Endodermal cell (in vitro differentiated cells): ENCODE data around the gene NHP2. TPM values are rescaled to one million over a fixed set of nuclear protein-coding genes. Genes with fewer than 3 reads are reported as not detected.

Experiments
- DNase-seq: peaks from one replicate; pipeline ENCODE4 v3.0.0-alpha.2; 2017
- H3K27ac ChIP-seq: 2 replicates; pipeline ENCODE4 v1.5.1; 2013; ENCODE audit warnings: mild to moderate bottlenecking, low read depth, low read length, moderate library complexity
- H3K27me3 ChIP-seq: 2 replicates; pipeline ENCODE4 v1.6.1; 2013; ENCODE audit warnings: mild to moderate bottlenecking, low read length, moderate library complexity; ENCODE audit not compliant: insufficient read depth, control insufficient read depth, poor library complexity, severe bottlenecking
- H3K36me3 ChIP-seq: 2 replicates; pipeline ENCODE4 v1.7.0; 2013; ENCODE audit warnings: mild to moderate bottlenecking, low read length, moderate library complexity; ENCODE audit not compliant: control insufficient read depth, insufficient read depth
- H3K4me1 ChIP-seq: one replicate; pipeline ENCODE4 v1.7.0; 2013; ENCODE audit warnings: low read length; ENCODE audit not compliant: control insufficient read depth, insufficient read depth
- H3K4me3 ChIP-seq: 2 replicates; pipeline ENCODE4 v1.5.1; 2013; ENCODE audit warnings: mild to moderate bottlenecking, low read length, moderate library complexity
- H3K9ac ChIP-seq: 2 replicates; pipeline ENCODE4 v1.6.1; 2013; ENCODE audit warnings: mild to moderate bottlenecking, low read length, moderate library complexity; ENCODE audit not compliant: poor library complexity, severe bottlenecking; ENCODE audit errors: extremely low read depth
- H3K9me3 ChIP-seq: 2 replicates; pipeline ENCODE4 v1.6.1; 2013; ENCODE audit warnings: mild to moderate bottlenecking, low read length, moderate library complexity; ENCODE audit not compliant: control insufficient read depth
- H3K27ac Mint-ChIP-seq: 2 replicates; pipeline ENCODE4 v1.8.0; 2020; ENCODE audit warnings: mixed read lengths
- H3K27me3 Mint-ChIP-seq: 2 replicates; pipeline ENCODE4 v1.8.0; 2021; ENCODE audit warnings: mild to moderate bottlenecking, mixed read lengths; ENCODE audit not compliant: insufficient read depth
- H3K36me3 Mint-ChIP-seq: 2 replicates; pipeline ENCODE4 v1.8.0; 2020; ENCODE audit warnings: low read depth, mixed read lengths
- H3K4me1 Mint-ChIP-seq: 2 replicates; pipeline ENCODE4 v1.8.0; 2020; ENCODE audit warnings: mixed read lengths
- H3K4me3 Mint-ChIP-seq: 2 replicates; pipeline ENCODE4 v1.8.0; 2020; ENCODE audit warnings: mild to moderate bottlenecking, moderate library complexity, mixed read lengths
- H3K9me3 Mint-ChIP-seq: 2 replicates; pipeline ENCODE4 v1.8.0; 2020; ENCODE audit warnings: mild to moderate bottlenecking, mixed read lengths
- WGBS, 2 experiments: methylation state at CpG; one replicate each; pipeline versions ENCODE4 v1.1.5 to v1.1.7; 2013; ENCODE audit warnings: missing lambda C conversion rate in 2 of 2, mixed read lengths in 1 of 2; ENCODE audit not compliant: insufficient coverage in 1 of 2, insufficient read length in 1 of 2; 5-methylcytosine and 5-hydroxymethylcytosine counted together
- total RNA-seq, 2 donors: library from RNA; stranded (reverse); fragmentation: NEBNext Ultra II Directional in 1 of 2; extraction: Animal tissue kit (Norgen Biotek cat#: 25700) in 1 of 2; gene quantifications; 2 replicates in 1 of 2; 3 replicates in 1 of 2; pipeline ENCODE4 v1.2.1, GENCODE V29; 2021
- TF ChIP-seq, protein P1 (sequence below): fragments of 200-600 bp; sonication (generic); conservative IDR thresholded peaks from 2 replicates; pipeline ENCODE4 v1.5.0; 2021; ENCODE audit warnings: antibody characterized with exemption, mild to moderate bottlenecking

The NHP2 gene
- total RNA-seq, 2 donors from 2014 or later, result 174 to 176 TPM

- Histone ChIP-seq H3K4me3 (no peak overlapping the region), H3K4me1 (no peaks in the 10 kb centered on the region), H3K9me3 (no peaks in the 10 kb centered on the region), H3K27ac (no peak overlapping the region), H3K27me3 (no peaks in the 10 kb centered on the region), H3K36me3 (no peaks in the 10 kb centered on the region), H3K9ac (no peak overlapping the region)
- Mint-ChIP-seq H3K9me3 (peaks cover 6% of the 10 kb centered on the region), H3K36me3 (no peaks in the 10 kb centered on the region), H3K4me3 (no peak overlapping the region), H3K27me3 (no peaks in the 10 kb centered on the region), H3K4me1 (peaks cover 8% of the 10 kb centered on the region), H3K27ac (no peak overlapping the region)
- TF ChIP-seq, protein P1, sequence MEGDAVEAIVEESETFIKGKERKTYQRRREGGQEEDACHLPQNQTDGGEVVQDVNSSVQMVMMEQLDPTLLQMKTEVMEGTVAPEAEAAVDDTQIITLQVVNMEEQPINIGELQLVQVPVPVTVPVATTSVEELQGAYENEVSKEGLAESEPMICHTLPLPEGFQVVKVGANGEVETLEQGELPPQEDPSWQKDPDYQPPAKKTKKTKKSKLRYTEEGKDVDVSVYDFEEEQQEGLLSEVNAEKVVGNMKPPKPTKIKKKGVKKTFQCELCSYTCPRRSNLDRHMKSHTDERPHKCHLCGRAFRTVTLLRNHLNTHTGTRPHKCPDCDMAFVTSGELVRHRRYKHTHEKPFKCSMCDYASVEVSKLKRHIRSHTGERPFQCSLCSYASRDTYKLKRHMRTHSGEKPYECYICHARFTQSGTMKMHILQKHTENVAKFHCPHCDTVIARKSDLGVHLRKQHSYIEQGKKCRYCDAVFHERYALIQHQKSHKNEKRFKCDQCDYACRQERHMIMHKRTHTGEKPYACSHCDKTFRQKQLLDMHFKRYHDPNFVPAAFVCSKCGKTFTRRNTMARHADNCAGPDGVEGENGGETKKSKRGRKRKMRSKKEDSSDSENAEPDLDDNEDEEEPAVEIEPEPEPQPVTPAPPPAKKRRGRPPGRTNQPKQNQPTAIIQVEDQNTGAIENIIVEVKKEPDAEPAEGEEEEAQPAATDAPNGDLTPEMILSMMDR, result no peak
- 91 to 95% methylated on average over 6 of the region's 6 CpGs for WGBS, 2 experiments
- DNase-seq, result no peak
These were observed 32.7 kb upstream of the NHP2 start for GRCh38 chr5:178186427-178186826.

- H3K4me1 ChIP-seq, result no peaks in the 10 kb centered on the region
- peak overlapping the region; percentile 70 for H3K27ac Mint-ChIP-seq
- H3K4me3 ChIP-seq, result no peak overlapping the region
- TF ChIP-seq, protein P1, result no peak
- DNase-seq, result peak; percentile 63
- peaks cover 2% of the 10 kb centered on the region for H3K36me3 Mint-ChIP-seq
- no peaks in the 10 kb centered on the region for H3K27me3 Mint-ChIP-seq
- 60 to 63% methylated on average over 2 to 4 of the region's 4 CpGs for WGBS, 2 experiments
- peaks cover 27% of the 10 kb centered on the region for H3K4me1 Mint-ChIP-seq
- H3K36me3 ChIP-seq, result no peaks in the 10 kb centered on the region
- H3K27me3 ChIP-seq, result no peaks in the 10 kb centered on the region
- no peak overlapping the region for H3K9ac ChIP-seq
- H3K27ac ChIP-seq, result no peak overlapping the region
- H3K9me3 ChIP-seq, result no peaks in the 10 kb centered on the region
- no peak overlapping the region for H3K4me3 Mint-ChIP-seq
- H3K9me3 Mint-ChIP-seq, result peaks cover 9% of the 10 kb centered on the region
These were observed 28.6 kb upstream of the NHP2 start for GRCh38 chr5:178182158-178182876.

DNA sequence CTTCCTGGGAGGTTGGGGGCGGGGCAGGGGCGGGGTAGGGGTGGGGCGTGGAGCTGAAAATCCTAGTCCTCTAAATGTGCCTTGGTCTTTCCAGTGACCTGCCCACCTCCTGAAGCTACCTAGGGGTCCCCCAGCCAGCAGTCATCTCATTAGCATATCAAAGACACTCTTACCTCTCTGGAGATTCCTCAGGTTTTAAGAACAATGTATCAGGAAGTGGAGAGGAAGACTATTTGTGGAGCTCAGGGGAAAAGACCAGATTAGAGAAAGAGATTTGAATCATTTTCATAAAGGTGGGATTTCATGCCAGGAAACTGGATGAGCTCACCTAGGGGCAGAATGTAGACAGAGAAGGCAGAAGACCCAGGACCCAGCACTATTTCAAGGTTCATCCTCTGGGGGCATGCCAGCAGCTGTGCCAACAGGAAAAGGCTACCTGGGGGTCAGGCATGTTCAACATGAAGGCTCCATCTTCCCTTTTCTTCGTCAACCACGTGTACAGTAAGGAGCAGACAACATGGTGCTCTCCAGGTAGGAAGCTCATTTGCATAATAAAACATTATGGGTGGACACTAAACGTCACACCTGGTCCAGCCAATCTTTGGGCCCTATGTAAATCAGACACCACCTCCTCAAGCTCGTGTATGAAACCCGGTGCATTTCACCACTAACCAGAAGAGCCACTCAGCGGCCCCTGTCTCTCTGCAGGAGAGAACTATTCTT, 26.6 kb upstream of the NHP2 start:
- Histone ChIP-seq H3K4me1 (no peaks in the 10 kb centered on the region), H3K9me3 (no peaks in the 10 kb centered on the region), H3K36me3 (no peaks in the 10 kb centered on the region), H3K9ac (no peak overlapping the region), H3K27me3 (no peaks in the 10 kb centered on the region), H3K27ac (no peak overlapping the region), H3K4me3 (no peak overlapping the region)
- Mint-ChIP-seq H3K27ac (peak overlapping the region; percentile 93), H3K4me3 (peak overlapping the region; percentile 5), H3K9me3 (peaks cover 9% of the 10 kb centered on the region), H3K36me3 (peaks cover 2% of the 10 kb centered on the region), H3K27me3 (no peaks in the 10 kb centered on the region), H3K4me1 (peaks cover 27% of the 10 kb centered on the region)
- DNase-seq, result peak; percentile 96
- TF ChIP-seq, protein P1, result no peak
- 31 to 40% methylated on average over 5 to 7 of the region's 9 CpGs for WGBS, 2 experiments
